ENCODE data around the gene DRAXIN. TPM values are rescaled to one million over a fixed set of nuclear protein-coding genes. Genes with fewer than 3 reads are reported as not detected.
"Not testable (repeated sequence)": the region's sequence is repeated elsewhere in the genome, so short reads cannot be mapped to it uniquely, and the experiment has no call there.

The DRAXIN gene, protein sequence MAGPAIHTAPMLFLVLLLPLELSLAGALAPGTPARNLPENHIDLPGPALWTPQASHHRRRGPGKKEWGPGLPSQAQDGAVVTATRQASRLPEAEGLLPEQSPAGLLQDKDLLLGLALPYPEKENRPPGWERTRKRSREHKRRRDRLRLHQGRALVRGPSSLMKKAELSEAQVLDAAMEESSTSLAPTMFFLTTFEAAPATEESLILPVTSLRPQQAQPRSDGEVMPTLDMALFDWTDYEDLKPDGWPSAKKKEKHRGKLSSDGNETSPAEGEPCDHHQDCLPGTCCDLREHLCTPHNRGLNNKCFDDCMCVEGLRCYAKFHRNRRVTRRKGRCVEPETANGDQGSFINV
- total RNA-seq (under 1 TPM in 5 of 9 donors, not detected in 4; 0.09 to 0.29 (median 0.12) TPM), polyA plus RNA-seq (under 1 TPM; 0.03 to 0.04 TPM)
- long read RNA-seq, donor 1 = 0 reads
- long read RNA-seq, donor 2, partial matches to known transcripts = 1 of 1 reads
- long read RNA-seq, donor 2, other reads (novel, unspliced or antisense) = 0 of 1 reads
- long read RNA-seq, donor 3 = 0 reads

DNA sequence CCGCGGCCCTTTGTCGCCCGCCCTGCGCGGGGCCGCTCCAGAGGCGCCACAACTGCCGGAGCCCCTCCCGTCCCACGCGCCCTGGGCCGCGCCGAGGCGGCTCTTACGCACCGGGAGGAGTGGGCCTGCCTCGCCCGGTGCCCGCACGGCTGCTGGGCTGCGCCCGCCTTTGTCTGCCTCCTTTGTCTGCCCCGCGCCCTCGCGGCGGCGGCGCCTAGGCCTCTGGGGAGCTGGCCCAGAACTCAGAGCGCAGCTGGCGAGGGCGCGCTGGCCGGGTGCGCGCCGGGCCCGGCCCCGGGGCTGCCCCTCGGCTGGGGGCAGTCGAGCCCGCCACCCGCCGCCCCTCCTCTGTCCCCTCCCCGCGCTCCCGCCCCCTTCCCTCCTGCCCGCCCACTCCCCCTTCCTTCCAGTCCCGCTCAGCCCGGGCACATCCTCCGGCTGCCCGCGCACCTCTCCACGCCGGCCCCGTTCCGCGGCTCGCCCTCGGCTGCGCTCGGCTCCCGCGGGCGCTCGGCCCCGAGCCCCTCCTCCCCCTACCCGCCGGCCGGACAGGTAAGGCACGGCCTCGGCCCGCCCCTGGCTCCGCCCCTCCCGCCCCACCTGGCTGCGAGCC, at the start of gene DRAXIN:
DRAXIN (plus strand) TSS at position 409 of the 613 bp plus-strand sequence. CDS start 14,549 bp downstream, outside the sequence.
- DNase-seq (no peak), ATAC-seq (no peak)
- H3K4me1 ChIP-seq = peaks cover 0 to 31% (median 8%) of the 10 kb centered on the region in 12 donors
- peaks cover 23 to 84% (median 54%) of the 10 kb centered on the region in 9 donors for H3K27me3 ChIP-seq
- no peaks in the 10 kb centered on the region for H3K36me3 ChIP-seq
- TF ChIP-seq, protein P1, sequence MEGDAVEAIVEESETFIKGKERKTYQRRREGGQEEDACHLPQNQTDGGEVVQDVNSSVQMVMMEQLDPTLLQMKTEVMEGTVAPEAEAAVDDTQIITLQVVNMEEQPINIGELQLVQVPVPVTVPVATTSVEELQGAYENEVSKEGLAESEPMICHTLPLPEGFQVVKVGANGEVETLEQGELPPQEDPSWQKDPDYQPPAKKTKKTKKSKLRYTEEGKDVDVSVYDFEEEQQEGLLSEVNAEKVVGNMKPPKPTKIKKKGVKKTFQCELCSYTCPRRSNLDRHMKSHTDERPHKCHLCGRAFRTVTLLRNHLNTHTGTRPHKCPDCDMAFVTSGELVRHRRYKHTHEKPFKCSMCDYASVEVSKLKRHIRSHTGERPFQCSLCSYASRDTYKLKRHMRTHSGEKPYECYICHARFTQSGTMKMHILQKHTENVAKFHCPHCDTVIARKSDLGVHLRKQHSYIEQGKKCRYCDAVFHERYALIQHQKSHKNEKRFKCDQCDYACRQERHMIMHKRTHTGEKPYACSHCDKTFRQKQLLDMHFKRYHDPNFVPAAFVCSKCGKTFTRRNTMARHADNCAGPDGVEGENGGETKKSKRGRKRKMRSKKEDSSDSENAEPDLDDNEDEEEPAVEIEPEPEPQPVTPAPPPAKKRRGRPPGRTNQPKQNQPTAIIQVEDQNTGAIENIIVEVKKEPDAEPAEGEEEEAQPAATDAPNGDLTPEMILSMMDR (IDR thresholded peaks at IDR 0.05) = no peak
- no peak for TF ChIP-seq POLR2A (IDR thresholded peaks at IDR 0.05)
- WGBS, 4 donors = 1 to 2% (median 1%) methylated on average over 23 to 78 of the region's 78 CpGs; no CpG with 5 or more reads in 1 of the 4 donors
- no peaks in the 10 kb centered on the region for H3K9me3 ChIP-seq
- H3K4me3 ChIP-seq = peak within 1 kb of the TSS in 9 of 12 donors; percentile 13 to 47 (median 34)
- intact Hi-C loops (cut with DNase I) = no loop called here
- H3K27ac ChIP-seq = no peak within 1 kb of the TSS

DNA sequence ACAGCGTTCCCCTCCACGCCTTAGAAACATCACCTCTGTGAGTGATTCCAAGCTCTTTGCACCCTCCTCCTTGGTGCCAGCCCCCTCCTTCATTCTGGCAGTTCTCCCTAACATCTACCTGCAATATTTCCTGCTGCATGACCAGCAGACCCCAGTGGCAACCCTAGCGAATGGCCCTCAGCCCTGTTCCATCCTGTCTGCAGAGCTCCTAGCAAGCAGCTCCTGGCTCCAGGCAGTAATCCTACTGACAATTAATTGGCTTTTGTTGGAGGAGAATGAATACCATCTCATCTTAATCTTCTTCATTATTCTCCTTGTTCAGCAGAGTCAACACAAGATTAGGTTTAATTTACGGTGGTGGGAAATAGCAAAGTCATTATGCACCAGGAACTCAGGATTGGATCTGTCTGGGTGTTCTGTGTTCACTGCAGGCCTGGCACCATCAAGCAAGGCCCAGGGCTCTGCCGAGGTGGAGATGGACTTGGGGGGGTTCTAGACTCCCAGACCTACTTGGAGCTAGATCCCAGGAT, 49.7 kb upstream of the DRAXIN start:
- H3K9me3 ChIP-seq = no peaks in the 10 kb centered on the region
- H3K27me3 ChIP-seq = peaks cover 0 to 39% (median 0%) of the 10 kb centered on the region in 9 donors
- DNase-seq = no peak
- TF ChIP-seq POLR2A (IDR thresholded peaks at IDR 0.05) = no peak
- TF ChIP-seq, protein P1 (IDR thresholded peaks at IDR 0.05) = no peak
- no peaks in the 10 kb centered on the region for H3K36me3 ChIP-seq
- intact Hi-C loops (cut with DNase I) = loop anchor here (1.0 to 5.0 kb wide), 12 partner anchors 160 to 605 kb away; partner anchors contain the start of gene DISP3 (in 5 of the 10)
- ATAC-seq = no peak
- 53 to 59% (median 57%) methylated on average over 5 of the region's 5 CpGs for WGBS, 4 donors
- no peak overlapping the region for H3K27ac ChIP-seq
- H3K4me1 ChIP-seq = peaks cover 0 to 12% (median 2%) of the 10 kb centered on the region in 12 donors
- H3K4me3 ChIP-seq = no peak overlapping the region

DNA sequence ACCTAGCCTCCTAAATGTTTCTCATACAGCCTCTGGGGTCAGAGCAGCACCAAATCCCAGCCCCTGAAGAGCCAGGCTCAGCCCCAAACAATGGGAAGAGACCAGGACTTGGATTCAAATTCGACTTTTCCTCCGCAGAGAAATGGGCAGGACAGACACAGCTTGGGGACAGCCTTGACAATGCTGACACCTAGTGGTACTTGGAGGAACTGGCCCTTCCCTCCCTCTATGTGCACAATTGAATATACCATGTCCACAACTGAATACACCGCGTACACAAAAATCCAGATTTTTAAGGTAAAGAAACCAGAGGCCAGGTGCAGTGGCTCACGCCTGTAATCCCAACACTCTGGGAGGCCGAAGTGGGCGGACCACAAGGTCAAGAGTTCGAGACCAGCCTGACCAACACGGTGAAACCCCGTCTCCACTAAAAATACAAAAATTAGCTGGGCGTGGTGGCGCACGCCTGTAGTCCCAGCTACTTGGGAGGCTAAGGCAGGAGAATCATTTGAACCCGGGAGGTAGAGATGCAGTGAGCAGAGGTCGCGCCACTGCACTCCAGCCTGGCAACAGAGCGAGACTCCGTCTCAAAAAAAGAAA, 49.0 kb upstream of the DRAXIN start:
- DNase-seq (peak in 2 of 5 donors; percentile 50 to 59), ATAC-seq (peak; percentile 53 to 81 (median 79))
- H3K27me3 ChIP-seq = peaks cover 0 to 33% (median 0%) of the 10 kb centered on the region in 9 donors
- peaks cover 0 to 12% (median 2%) of the 10 kb centered on the region in 12 donors for H3K4me1 ChIP-seq
- WGBS, 4 donors = 51 to 56% (median 52%) methylated on average over 18 of the region's 18 CpGs
- H3K4me3 ChIP-seq, H3K36me3 ChIP-seq, H3K27ac ChIP-seq, H3K9me3 ChIP-seq: not testable (repeated sequence)
- TF ChIP-seq, protein P1 (IDR thresholded peaks at IDR 0.05) = peak; percentile 92 to 99 (median 95)
- intact Hi-C loops (cut with DNase I) = loop anchor here (1.0 to 5.0 kb wide), 12 partner anchors 160 to 606 kb away; partner anchors contain the start of gene DISP3 (in 3 of the 10)

All from heart left ventricle (tissue), 16 donors.